HG02938 (cell line): Measurements from ENCODE around the gene RNF175.

Experiments used
- ATAC-seq: cut with Tn5 transposase; IDR thresholded peaks from one replicate; pipeline ENCODE4 v1.9.1; 2021; ENCODE audit warnings: mild to moderate bottlenecking, moderate library complexity; ENCODE audit not compliant: unreplicated experiment

Gene RNF175

GRCh38 chr4:153759407-153760316 lies at the start of gene RNF175:
TSS of gene RNF175 (minus strand) at chr4:153760024. CDS start at chr4:153759862, 162 bp downstream.
- ATAC-seq = no peak

GRCh38 chr4:153809307-153809706 lies 49.5 kb upstream of the RNF175 start:
- peak; percentile 53 for ATAC-seq

GRCh38 chr4:153808175-153808574 lies 48.4 kb upstream of the RNF175 start:
- ATAC-seq = no peak

GRCh38 chr4:153806073-153806472 lies 46.2 kb upstream of the RNF175 start:
- ATAC-seq = no peak

GRCh38 chr4:153804722-153805121 lies 44.9 kb upstream of the RNF175 start:
- no peak for ATAC-seq

- ATAC-seq = no peak
These were observed 39.9 kb upstream of the RNF175 start for GRCh38 chr4:153799694-153800074.

GRCh38 chr4:153798901-153799693 lies 39.3 kb upstream of the RNF175 start:
- no peak for ATAC-seq

- ATAC-seq = no peak
These were observed 38.6 kb upstream of the RNF175 start for GRCh38 chr4:153798420-153798819.

- ATAC-seq = no peak
These were observed 34.2 kb upstream of the RNF175 start for GRCh38 chr4:153794006-153794405.

- ATAC-seq = no peak
These were observed 32.9 kb upstream of the RNF175 start for GRCh38 chr4:153792618-153793247.

- ATAC-seq = no peak
These were observed 32.2 kb upstream of the RNF175 start for GRCh38 chr4:153791746-153792617.

GRCh38 chr4:153790962-153791551 lies 31.2 kb upstream of the RNF175 start:
- no peak for ATAC-seq

GRCh38 chr4:153790500-153790865 lies 30.7 kb upstream of the RNF175 start:
- ATAC-seq = no peak

GRCh38 chr4:153789741-153790499 lies 30.1 kb upstream of the RNF175 start:
- no peak for ATAC-seq

GRCh38 chr4:153788413-153789276 lies 28.8 kb upstream of the RNF175 start, which contains the start of gene SFRP2:
TSS of gene SFRP2 (minus strand) at chr4:153789083. CDS start at chr4:153788835, 248 bp downstream.
- ATAC-seq = no peak

- no peak for ATAC-seq
These were observed 28.2 kb upstream of the RNF175 start for GRCh38 chr4:153788051-153788412.

- ATAC-seq = no peak
These were observed 27.8 kb upstream of the RNF175 start for GRCh38 chr4:153787575-153787974.

GRCh38 chr4:153787061-153787560 lies 27.3 kb upstream of the RNF175 start:
- ATAC-seq = no peak
